ENCODE data around the gene SERPINE3.

Gene SERPINE3

DNA sequence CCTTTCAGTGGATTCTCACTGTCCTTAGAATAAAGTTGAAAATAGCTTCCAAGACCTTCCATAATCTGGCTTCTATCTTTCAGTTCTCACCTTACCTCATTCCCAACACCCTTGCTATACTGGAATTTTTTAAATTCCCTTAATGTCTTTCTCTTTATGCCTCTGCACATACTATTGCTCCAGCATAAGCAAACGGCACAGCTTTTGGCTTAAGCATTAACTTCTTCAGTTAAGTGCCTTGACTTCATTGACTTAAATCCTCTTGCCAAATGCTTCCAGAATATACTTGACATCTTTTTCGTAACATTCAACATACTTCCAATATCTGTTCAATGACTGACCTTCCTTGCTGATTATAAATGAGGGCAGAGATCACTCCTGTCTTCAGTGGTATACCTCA lies 34.0 kb downstream of the SERPINE3 start:
- TF ChIP-seq CTCF (IDR thresholded peaks at IDR 0.05; ENCODE audit: insufficient read depth, missing control alignments) = no peak
- FAIRE-seq = peak; percentile 66
- DNase-seq (ENCODE audit: insufficient read length, low spot score) = no peak

GRCh38 chr13:51380269-51380668 lies 40.8 kb downstream of the SERPINE3 start:
- FAIRE-seq (no peak), DNase-seq (ENCODE audit: insufficient read length, low spot score) (no peak)
- TF ChIP-seq CTCF (IDR thresholded peaks at IDR 0.05; ENCODE audit: insufficient read depth, missing control alignments) = no peak

DNA sequence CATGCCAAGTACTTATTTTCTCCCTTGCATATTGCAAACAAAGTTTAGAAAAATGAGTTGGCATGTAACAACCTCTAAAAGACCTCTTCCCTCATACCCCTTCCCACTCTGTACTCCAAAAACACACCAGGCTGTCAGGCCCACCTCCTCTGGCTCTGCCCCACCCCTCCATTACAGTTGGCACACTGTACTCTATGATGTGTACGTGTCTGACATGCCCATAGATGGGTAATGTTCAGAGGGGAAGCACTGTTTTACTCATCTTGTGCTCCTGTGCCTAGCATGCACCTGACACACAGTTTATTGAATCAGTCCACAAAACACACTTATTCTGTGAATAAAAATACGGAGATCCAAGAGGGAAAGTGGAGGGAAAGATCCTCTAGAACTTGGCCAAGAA lies 45.6 kb downstream of the SERPINE3 start:
- DNase-seq (ENCODE audit: insufficient read length, low spot score) (no peak), FAIRE-seq (no peak)
- no peak for TF ChIP-seq CTCF (IDR thresholded peaks at IDR 0.05; ENCODE audit: insufficient read depth, missing control alignments)

GRCh38 chr13:51394724-51395123 lies 55.2 kb downstream of the SERPINE3 start:
- no peak for TF ChIP-seq CTCF (IDR thresholded peaks at IDR 0.05; ENCODE audit: insufficient read depth, missing control alignments)
- no peak for FAIRE-seq

DNA sequence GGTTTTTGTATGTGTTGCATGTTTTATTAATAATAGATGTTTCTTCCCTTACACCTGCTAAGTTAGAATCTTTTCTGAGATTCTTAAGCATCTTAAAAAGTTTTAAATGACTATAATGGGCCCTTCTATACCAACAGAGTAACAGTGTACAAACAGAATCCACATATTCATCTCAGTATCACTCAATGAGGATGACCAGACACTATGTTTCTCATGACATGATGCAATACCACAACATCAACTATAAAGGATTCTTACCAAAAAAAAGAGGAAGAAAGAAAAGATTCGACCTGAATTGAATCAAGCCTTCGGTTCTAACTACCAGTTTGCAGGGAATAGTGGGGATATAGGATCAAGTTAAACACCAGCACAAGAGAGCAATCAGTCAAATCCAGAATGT lies 56.9 kb downstream of the SERPINE3 start:
- no peak for TF ChIP-seq CTCF (IDR thresholded peaks at IDR 0.05; ENCODE audit: insufficient read depth, missing control alignments)
- no peak for DNase-seq (ENCODE audit: insufficient read length, low spot score)
- no peak for FAIRE-seq

More at GRCh38 chr13:51394724-51395123, 55.2 kb downstream of the SERPINE3 start:
- DNase-seq (ENCODE audit: insufficient read length, low spot score) = no peak

GRCh38 chr13:51397262-51397941 lies 57.9 kb downstream of the SERPINE3 start:
- no peak for FAIRE-seq
- no peak for TF ChIP-seq CTCF (IDR thresholded peaks at IDR 0.05; ENCODE audit: insufficient read depth, missing control alignments)
- DNase-seq (ENCODE audit: insufficient read length, low spot score) = no peak

- no peak for DNase-seq (ENCODE audit: insufficient read length, low spot score)
- no peak for TF ChIP-seq CTCF (IDR thresholded peaks at IDR 0.05; ENCODE audit: insufficient read depth, missing control alignments)
- FAIRE-seq = no peak
Observed at GRCh38 chr13:51405176-51405575, 65.7 kb downstream of the SERPINE3 start.

Measured in D721Med (cell line).